ENCODE data around the gene YPEL5.
"Not testable (repeated sequence)": the region's sequence is repeated elsewhere in the genome, so short reads cannot be mapped to it uniquely, and the experiment has no call there.

YPEL5 gene

DNA sequence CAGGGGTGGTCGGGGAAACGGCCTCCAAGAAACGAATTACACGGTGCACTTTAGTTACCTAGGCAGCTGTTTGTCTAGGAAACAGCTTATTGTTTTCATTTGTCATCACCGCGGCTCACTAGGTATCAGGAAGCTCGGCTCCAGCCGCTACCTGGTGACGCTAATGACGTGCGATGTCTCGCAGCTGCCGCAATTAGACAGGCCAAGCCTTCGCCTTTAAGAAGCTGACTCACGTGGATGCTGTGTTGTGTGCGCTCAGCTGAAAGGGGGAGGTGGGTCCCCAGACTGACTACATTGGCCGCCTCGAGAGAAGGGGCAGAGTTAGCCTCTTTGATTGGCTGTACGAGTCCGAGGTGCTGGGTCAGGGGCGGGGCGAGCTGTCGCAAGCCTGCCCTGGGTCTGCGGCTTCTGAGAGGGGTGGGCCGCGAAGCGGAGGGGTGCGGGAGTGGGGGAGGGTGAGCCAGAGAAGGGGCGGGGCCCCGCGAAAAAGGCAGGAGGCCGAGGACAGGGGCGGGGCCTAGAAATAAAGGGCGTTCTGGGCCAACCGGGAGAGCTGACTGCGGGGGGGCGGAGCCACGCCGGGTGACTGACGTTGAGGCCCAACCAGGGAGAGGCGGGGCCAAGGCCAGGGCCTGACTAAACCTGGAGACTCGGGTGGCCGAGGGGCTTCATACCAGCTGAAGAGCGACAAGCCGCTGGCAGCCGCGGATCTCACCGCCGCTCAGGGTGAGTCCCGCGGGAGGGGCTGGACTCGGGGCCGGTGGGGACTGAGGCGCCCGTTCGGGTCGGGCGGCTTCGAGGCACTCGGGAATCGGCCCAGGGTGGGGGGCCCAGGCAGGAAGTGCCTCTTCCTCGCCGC is at the start of gene YPEL5:
TSS of gene YPEL5 (plus strand) at position 671 of the 859 bp plus-strand sequence. CDS start 9,645 bp downstream, outside the sequence.
- DNase-seq, result peak; percentile 100

DNA sequence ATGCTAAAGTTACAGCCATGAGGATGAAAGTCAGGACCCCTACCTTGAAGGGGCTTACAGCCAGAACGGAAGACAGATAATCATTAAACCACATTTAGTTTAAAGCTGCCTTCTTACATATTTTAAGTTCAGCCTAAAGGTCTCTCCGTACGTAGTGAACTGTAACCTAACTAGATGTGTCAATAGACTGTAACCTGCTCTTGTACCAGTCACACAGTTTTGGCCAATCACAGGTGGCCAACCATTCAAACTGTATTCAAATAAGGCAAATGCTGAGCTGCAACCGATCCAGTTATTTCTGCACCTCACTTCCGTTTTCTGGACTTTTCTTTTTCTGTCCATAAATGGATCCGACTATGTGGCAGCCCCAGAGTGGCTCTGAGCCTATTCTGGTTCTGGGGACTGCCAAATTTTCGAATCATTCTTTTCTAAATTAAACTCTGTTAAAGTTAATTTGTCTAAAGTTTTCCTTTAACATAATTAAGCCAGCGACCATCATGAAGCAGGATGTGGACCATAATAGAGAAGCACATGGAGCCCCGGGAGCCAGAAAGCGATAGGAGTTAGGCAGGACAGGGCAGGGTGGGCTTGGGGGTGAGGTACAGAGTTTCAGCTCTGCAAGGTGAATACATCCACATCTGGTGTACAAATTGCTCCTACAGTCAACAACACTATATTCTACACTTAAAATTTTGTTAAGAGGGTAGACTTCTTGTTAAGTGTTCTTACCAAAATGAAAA is 48.4 kb upstream of the YPEL5 start:
- DNase-seq, result no peak

DNA sequence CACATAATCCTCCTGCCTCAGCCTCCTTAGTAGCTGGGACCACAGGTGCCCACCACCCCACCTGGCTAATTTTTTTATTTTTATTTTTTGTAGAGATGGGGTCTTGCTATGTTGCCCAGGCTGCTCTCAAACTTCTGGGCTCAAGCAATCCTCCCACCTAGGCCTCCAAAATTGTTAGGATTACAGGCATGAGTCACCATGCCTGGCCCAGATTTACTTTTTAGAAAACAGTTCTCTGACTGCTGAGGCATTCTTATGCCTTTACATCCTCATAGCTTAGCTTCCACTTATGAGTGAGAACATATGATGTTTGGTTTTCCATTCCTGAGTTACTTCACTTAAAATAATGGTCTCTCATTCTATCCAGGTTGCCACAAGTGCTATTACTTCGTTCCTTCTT is 47.4 kb upstream of the YPEL5 start:
- DNase-seq, result not testable (repeated sequence)

DNA sequence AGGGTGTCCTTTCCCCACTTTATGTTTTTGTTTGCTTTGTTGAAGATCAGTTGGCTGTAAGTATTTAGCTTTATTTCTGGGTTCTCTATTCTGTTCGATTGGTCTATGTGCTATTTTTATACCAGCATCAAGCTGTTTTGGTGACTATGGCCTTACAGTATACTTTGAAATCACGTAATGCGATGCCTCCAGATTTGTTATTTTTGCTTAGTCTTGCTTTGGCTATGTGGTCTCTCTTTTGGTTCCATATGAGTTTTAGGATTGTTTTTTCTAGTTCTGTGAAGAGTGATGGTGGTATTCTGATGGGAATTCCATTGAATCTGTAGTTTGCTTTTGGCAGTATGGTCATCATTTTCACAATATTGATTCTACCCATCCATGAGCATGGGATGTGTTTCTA is 46.1 kb upstream of the YPEL5 start:
- DNase-seq, result not testable (repeated sequence)

DNA sequence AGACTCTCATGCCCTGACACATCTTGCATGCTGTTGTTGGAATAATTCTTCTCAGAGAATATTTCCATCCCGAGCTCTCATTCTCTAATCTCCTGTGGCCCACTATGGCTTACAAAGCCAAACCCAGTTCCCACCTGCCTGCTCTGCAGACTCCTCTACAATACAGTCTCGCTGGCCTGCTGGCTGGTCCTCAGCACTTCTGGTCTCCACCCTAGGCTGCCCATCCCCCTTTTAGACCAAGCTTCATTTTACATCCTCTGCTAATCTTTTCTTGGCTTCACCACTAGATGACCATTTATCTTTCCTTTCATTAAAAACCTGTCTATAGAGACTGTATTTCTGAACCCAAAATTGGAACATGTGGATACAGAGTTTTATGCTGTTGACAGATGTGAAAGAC is 42.5 kb upstream of the YPEL5 start:
- DNase-seq, result no peak

DNA sequence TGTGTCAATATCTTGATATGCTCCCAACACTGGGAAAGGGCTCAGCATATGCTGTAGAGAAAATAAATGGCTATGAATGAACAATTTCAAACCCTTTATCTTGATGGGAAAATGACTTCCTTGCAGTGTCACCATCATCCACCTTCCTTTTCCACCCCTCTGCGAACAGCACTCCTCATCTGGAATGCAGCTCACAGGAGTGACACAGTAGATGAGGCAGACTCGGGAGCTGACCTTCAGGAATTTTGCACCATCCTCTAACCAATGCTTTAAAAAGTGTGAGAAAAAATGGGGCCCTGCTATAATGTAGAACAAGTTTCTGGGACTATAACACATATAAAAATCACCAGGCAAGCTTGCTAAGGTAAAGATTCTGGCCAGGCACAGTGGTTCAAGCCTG is 41.3 kb upstream of the YPEL5 start:
- no peak for DNase-seq

DNA sequence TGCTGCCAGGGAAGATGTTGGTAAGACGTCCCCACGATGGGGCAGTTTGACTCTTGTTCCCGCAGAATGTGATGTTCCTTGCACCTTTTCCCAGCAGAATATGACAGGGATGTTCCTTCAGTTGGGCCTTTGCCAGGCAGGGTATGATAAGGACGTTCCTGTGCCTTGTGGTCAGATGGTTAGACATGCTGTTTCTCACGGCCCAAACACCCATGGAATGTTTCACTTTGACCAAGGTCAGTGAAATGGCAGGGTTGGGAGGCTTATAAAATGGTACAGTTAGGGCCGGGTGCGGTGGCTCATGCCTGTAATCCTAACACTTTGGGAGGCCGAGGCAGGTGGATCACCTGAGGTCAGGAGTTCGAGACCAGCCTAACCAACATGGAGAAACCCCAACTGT is 40.3 kb upstream of the YPEL5 start:
- no peak for DNase-seq

DNA sequence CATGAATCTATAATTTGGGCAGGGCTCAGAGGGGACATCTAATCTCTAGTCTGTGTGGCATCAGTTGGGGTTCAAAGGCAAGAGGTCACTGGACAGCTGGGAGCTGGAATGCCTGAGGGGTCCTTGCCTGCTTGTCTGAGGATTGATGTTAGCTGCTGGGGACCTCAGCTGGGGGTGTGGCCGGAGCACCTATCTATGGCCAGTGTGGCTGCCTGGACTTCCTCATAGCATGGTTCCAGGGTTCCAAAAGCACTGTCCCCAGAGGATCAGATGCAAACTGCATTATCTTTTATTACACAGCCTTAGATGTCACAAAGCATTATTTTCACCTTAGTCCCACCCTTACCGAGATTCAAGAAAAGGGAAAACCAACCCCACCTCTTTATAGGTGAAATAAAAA is 38.6 kb upstream of the YPEL5 start:
- DNase-seq, result no peak

DNA sequence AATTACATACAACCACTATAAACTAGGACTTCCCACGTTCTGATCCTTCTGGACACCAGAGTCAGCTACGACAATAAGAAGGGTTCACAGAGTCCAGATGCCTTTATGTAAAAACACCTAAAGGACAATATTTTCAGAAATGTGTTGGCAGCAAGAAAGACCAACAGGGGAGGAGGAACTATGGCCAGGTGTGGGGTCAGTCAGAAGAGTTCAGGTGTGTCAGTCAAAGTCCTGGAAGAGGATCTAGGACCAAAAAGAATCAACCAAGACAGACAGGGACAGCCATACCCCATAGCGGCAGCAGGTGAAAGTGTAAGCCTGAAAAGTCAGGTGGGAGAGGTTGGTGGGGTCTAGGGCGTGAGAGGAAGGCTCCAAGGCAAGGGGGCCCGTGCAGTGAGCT is 38.0 kb upstream of the YPEL5 start:
- DNase-seq, result no peak

DNA sequence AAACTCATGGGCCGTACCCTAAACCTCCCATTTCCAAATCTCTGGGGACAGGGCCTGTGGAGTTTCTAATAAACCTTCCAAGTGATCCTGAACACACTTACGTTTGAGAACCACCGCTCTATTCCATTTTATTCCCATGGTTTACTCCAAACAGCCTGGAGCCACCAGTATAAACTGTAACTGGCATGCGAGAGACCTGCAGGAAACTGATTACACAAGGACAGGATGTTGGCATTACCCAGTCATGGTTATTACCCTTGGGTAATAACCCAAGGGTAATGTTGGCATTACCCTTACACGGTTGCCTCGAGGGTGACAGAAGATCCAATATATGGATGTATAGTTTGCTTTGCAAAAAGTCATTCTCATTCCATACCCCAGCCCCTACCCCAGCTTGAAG is 37.0 kb upstream of the YPEL5 start:
- DNase-seq, result no peak

DNA sequence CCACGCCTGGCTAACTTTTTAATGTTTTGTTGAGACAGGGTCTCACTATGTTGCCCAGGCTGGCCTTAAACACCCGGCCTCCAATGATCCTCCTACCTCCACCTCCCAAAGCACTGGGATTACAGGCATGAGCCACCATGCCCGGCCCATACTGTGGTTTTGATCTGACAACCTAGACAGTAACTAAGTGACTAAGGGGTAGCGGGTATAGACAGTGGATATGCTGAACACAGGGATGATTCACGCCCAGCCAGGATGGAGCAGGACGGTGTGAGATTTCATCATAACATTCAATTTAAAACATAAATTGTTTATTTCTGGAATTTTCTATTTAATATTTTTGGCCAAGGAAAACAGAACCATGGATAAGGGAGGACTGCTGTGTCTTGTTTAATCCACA is 36.0 kb upstream of the YPEL5 start:
- no peak for DNase-seq

DNA sequence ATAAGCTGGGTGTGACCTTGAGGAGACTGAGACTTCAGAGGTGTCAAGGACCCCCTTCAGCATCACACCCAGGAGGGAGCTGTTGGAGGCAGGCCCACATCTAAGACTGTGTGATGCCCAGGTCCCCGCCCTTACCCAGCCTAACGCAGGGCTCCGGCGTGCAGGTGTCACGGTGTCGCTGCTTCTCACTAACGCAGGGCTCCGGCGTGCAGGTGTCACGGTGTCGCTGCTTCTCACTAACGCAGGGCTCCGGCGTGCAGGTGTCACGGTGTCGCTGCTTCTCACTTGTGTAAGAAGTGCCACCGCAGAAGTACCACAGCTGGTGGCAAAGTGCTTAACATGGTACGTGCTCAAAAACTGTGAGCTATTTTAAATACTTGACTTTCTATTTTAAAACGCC is 35.6 kb upstream of the YPEL5 start:
- not testable (repeated sequence) for DNase-seq

DNA sequence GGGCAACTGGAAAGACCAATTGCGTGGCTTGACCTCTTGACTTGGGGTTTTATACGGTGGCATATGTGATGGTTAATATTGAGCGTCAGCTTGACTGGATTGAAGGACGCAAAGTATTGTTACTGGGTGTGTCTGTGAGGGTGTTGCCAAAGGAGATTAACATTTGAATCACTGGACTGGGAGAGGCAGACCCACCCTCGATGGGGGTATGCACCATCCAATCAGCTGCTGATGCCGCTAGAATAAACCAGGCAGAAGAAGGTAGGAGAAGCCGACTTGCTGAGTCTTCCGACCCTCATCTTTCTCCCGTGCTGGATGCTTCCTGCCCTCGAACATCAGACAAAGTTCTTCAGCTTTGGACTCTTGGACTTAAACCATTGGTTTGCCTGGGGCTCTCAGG is 34.2 kb upstream of the YPEL5 start:
- no peak for DNase-seq

DNA sequence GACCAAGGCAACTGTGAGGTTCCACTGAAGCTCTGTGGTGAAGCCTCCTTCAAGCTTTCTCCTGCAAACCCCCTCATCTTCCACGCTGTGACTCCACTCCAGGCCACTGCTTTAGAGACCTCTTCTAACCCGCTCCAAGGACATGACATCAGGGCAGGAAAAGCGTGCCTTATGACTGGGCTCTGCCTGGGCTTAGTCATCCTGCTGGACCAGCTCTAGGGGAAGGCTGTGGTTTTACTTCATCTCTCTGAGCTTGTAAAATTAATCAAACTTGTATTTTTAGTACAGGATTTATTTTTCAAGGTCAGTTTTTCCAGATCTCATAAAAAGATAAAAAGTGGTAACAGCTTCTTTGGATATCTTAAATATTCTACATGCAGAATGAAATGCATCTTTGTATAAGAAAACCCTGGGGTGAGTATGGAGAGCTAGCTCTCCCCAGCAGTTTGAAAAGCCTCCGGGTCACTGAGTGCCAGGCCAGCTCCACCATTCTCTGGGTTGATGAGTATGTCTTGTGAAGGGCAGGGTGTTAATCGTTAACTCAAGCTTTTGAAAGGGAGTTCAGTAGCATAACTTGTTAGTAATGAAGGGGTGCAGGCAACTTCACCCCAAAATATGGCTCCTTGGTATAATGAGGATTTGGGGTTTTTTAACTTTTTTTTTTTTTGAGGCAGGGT is 33.1 kb upstream of the YPEL5 start:
- DNase-seq, result no peak

DNA sequence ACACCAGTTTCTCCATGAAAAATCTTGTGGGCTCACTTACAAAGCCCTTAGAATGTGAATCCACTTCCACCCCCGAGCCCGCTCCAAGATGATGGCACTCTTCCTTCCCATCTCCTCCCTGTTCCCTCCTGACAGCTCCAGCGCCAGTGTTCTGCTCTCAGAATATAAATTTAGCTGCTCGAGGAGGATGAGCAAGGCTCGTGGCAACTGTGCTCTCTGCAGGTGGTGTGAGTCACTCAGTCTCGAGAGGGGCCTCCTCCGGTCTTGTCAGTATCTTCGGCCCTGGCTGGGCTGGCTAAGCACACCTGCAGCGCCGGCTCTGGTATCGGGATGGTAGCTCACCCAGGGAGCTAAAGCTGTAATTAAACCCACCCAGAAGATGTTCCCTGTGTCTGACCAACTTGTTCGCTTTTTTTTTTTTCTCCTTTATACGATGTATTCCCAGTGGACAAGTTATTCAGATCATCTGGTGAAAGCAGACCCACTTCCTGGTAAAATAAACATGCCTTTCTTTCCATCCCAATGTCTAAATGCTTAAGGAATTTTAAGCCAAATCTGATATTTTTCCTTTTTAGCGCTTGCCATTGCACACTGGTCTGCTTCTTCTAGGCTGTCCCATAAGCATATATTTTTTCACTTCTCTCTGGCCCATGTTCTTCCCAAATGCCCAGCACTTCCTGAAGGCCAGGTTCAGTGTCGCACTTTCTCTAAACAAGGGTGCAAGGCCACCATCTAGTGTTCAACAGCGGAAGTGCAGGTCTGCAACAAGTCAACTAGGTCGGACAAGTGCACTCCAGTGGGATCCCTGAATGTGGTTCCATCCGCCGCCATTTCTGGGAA is 31.4 kb upstream of the YPEL5 start:
- peak; percentile 46 for DNase-seq

DNA sequence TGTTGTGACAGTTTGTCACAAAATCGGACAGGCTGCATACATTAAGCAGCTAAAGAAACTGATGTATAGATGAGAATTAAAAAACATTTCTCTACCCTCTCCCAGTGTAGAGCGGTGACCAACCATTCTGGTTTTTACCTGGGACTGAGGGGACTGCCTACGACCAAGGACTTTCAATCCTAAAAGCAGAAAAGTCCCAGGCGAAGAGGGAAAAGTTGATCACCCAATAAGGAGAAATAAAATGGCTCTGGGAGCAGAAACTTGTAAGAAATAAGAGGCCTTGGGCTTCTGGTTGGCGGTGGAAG is 30.9 kb upstream of the YPEL5 start:
- no peak for DNase-seq

DNA sequence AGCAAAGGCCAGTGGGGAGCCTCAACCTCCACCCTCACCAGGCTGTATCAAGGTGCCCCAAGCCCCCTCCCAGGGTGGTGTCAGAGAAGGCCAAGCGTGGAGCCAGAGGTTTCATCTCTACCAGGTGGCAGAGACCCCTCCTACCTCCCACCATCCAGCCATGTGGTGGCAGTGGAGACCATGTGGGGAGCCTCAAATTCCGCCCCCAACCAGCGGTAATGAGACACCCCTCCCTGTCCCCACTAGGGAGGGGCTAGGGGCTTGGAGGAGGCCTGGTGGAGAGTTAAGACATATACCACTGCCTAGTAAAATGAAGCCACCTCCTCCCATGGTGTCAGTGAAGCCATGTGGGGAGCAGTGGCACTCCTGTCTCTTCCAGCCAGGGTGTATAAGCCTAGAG is 24.4 kb upstream of the YPEL5 start:
- no peak for DNase-seq

DNA sequence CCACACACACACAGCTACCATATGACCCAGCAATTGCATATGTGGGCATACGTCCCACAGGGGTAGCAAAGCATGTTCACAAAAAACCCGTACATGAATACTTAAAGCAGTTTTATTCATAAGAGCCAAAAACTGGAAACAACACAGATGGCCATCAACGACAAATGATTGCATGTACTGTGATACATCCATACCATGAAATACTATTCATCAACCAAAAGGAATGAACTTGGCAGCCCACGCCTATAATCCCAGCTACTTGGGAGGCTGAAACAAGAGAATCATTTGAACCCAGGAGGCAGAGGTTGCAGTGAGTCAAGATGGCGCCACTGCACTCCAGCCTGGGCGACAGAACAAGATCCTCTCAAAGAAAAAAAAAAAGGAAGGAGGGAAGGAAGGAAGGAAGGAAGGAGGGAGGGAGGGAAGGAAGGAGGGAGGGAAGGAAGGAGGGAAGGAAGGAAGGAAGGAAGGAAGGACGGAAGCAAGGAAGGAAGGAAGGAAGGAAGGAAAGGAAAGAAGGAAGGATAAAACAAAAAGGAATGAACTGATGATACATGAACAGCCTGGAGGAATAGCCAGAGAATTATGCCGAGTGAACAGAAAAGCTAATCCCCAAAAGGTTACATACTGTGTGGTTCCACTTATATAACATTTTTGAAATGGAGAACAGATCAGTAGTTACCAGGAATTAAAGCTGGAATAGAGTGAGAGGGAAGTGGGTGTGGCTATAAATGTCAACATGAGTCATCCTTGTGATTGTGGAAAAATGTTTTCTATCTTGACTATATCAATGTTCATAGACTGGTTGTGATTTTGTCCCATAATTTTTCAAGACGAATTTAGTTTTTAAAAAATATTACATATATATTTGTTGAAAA is 19.6 kb upstream of the YPEL5 start:
- no peak for DNase-seq

DNA sequence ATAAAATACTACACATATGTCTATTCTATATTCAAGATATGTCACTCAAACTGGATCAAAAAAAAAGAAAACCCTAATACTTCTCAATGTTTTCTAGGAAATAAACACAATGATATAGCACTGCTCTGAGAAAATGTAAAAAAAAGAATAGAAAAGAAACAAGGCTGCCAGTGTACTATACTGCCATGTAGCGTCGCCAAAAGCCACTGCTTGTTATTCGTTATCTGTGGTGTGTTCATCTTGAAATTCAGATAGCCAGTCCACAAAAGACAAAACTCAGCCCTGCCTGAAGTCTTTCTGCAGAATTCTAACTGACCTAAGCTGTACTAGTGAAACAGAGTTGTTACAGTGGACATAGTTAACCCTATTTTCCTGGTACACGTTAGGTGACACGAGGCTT is 12.2 kb upstream of the YPEL5 start:
- no peak for DNase-seq

DNA sequence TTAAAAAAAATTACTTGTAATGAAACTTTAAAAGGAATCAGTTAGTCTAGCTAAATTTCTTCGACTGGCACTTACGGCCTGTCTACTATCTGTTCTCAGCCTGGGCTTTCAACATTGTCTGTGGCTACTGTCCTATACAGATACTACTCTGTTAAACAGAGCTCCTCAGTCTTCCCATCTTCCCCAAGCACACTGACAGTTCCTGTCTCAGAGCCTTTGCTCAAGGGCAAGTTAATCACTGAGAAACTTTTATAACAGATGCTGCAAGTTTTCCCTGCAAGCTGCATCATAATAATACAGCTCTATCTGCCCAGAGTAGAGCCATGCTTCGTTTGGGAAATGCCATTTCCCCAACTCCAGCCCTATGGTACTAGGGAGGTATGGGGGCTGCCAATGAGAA is 11.3 kb upstream of the YPEL5 start:
- DNase-seq, result no peak

DNA sequence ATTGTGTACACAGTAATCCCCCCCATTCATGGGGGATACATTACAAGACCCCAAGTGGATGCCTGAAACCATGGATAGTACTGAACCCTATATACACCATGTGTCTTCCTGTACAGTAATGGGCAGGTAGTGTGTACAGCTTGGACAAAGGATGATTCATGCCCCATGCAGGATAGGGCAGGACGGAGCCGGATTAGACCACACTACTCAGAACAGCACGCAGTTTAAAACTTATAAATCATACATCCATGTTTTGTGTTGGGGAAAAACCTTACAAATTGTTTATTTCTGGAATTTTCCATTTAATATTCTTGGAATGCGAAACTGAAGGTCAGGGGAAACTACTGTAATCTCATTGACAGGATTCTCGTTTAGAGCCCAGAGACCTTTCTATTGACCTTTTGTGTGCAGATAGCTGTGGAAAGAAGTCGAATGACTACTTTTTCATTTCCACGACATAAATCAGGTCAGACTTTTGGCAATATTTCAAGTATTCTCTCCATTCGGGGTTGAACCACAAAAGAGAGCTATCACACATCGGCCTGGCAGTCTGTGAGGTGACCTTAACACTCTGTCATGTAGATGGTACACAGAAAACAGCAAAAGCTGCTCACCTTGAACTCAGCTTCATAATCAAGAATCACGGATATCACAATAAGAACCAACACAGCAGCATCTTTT is 9.9 kb upstream of the YPEL5 start:
- DNase-seq, result no peak

All from activated naive CD4-positive, alpha-beta T cell treated with anti-CD3 and anti-CD28 coated beads, Interleukin-2, amount 50 U/mL, for 16 hours (primary cell).